ENCODE results near the gene HOXD4.

Gene HOXD4

DNA sequence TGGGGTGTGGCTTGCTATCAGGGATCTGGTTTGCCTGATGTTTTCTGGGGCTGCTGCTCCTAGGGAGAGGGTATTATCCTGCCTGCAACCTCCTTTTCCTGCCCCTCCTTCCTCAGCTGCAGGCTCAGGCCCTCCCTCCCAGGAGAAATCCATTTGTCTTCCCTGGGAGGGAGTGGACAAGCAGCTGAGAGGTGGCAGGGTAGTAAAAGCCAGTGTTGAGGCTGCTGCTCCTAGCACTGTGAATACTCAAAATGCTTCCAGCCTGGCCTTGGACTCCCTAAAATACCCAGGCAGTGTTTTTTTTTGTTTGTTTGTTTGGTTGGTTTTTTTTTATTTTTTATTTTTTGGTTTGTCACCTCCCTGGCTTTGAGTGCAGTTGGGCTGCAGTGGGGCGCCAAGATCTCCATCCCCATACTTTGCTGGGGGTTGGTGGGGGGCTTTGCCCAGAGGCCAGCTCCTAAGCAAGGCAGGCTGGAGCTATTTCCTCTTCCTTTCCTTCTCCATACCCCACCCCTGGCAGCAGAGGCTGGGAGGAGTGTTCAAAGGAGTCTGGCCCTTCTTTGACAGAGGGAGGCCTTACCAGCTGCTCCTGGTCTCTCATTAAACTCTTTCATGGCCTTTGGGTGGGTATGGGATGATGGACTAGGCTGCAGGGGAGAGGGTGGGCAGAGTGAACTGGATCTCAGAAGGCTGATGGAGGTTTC lies 19.4 kb downstream of the HOXD4 start:
- no peak for DNase-seq (ENCODE audit: low read depth)

DNA sequence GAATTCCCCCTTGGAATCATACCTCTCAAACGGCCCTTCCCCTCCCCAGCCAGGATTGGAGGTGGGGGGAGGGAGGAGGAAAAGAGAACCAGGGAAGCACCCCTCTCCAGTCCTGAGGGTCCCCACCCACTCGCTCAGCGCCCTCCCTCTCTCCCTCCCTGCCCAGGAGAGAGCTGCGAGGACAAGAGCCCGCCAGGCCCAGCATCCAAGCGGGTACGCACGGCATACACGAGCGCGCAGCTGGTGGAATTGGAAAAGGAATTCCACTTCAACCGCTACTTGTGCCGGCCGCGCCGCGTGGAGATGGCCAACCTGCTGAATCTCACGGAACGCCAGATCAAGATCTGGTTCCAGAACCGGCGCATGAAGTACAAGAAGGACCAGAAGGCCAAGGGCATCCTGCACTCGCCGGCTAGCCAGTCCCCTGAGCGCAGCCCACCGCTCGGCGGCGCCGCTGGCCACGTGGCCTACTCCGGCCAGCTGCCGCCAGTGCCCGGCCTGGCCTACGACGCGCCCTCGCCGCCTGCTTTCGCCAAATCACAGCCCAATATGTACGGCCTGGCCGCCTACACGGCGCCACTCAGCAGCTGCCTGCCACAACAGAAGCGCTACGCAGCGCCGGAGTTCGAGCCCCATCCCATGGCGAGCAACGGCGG lies 20.1 kb downstream of the HOXD4 start:
- DNase-seq (ENCODE audit: low read depth): no peak

DNA sequence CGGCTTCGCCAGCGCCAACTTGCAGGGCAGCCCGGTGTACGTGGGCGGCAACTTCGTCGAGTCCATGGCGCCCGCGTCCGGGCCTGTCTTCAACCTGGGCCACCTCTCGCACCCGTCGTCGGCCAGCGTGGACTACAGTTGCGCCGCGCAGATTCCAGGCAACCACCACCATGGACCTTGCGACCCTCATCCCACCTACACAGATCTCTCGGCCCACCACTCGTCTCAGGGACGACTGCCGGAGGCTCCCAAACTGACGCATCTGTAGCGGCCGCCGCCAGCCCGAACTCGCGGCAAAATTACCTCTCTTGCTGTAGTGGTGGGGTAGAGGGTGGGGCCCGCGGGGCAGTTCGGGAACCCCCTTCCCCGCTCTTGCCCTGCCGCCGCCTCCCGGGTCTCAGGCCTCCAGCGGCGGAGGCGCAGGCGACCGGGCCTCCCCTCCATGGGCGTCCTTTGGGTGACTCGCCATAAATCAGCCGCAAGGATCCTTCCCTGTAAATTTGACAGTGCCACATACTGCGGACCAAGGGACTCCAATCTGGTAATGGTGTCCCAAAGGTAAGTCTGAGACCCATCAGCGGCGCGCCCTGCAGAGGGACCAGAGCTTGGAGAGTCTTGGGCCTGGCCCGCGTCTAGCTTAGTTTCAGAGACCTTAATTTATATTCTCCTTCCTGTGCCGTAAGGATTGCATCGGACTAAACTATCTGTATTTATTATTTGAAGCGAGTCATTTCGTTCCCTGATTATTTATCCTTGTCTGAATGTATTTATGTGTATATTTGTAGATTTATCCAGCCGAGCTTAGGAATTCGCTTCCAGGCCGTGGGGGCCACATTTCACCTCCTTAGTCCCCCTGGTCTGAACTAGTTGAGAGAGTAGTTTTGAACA lies 20.9 kb downstream of the HOXD4 start:
- no peak for DNase-seq (ENCODE audit: low read depth)

DNA sequence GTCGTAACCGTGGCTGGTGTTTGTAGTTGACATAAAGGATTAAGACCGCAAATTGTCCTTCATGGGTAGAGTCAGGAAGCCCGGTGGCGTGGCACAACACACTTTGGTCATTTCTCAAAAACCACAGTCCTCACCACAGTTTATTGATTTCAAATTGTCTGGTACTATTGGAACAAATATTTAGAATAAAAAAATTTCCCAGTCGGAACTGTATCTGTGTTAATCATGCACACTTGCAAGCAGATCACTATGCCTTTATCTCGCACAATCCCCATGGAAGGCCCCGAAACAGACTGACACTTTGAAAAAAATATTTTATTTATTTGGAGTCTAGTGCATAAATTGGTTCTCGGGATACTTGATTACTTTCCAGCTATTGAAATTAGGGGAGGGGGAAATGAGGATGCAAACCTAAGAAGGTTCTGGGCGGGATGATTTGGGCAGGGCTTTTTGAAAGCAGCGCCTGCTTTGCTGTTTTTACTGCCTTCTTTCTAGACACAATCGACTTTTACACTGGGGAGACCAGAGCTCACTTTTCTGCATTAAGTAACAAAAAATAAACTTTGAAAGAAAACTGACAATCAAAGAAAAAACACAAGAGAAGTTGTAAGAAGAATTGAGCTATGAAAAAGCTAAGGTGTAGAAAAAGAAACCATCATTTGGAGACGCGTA lies 21.7 kb downstream of the HOXD4 start:
- DNase-seq (ENCODE audit: low read depth): no peak

DNA sequence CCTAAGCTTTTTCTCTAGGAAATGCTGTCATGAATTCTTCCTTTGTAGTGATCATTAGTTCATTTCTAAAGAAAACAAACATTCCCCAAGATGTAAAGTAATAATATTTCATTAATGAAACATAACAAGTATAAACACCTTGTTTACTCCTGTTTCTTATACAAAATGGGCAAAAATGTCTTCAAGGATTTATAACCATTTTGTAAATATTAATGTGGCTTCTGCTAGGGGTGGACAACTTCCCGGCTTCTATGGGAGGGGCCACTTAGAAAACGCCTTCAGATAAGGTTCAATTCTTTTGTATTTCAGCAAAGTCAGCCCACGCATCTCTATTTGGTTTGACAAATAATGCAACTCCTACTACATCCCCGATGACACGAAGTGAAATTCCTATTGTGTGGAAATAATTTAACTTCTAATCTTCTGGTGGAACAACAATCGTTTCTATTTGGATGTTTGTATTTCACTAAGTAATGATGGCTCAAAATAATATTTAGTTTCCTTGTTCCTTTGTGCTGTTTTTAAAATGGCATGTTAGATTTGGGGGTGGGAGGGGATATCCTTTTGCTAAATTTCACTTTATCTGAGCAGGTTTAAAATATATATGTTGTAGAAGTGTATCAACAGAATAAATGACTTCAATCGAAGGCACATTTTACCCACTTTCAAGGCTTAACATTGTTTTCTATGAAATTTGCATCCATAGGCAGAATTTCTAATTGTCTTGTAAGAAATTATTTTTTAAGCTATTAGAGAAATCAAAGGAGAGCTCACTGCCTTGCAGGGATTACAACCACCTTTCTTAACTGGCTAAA lies 22.4 kb downstream of the HOXD4 start:
- no peak for DNase-seq (ENCODE audit: low read depth)

DNA sequence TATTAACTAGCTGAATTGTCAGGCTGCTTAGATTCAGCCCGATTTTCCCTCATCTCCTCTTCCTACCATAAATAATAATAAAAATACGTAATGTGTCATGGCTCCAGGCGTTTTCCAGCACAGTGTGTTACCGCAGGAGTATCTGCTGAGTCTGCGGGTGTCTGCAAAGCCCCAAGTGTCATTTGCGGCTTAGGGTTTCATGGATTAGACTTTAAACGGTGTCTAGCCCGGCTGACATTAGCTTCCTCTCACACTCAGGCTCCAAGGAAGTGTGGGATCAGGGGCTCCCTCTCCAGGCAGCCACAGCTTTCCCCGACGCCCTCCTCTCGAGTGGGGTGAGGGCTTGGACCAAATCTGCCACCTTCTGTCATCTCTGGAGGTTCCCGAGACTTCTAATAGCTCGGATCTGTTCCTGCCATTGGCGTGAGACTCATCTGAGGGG lies 23.1 kb downstream of the HOXD4 start:
- DNase-seq (ENCODE audit: low read depth): no peak

DNA sequence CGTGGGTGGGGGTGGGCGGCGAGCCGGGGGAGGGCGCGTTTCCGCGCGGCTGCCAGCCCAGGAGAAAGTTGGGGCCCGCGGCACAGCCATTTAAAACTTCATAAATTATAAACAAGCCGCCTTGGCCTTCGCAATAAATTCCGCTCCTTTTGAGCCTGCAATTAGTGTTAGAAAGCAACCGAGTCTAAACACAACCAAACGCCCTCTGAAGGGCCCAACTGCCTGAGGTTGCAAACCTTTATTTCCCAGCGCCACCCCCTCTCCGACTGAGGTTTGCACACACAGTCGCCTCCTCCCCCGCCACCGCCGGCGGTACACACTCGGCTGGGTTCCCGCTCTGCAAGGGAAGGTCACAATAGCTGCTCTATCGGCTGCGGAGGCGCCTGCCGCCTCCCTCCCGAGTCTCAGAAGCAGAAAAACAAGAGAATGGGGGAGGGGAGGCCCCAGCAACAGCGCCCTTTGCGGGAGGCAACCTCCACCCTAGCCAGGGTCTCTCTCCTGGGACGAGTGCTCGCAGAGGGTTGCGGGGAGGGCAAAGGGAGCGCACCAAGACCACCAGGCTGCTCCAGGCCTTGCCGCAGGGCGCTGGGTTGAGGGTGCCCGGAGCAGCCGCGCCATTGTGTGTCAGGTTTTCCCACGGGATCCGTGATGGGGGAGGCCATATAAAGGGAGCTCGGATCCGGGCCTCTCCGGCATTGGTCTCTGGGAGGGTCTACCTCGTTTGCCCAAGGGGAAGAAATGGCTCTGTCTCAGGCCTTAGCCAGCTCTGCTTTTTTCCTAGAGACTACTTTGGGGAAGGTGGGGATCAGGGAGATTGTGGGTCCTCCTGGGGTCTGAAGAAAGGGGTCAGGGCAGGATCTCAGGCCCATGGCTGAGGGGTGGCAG lies 23.7 kb downstream of the HOXD4 start:
- no peak for DNase-seq (ENCODE audit: low read depth)

DNA sequence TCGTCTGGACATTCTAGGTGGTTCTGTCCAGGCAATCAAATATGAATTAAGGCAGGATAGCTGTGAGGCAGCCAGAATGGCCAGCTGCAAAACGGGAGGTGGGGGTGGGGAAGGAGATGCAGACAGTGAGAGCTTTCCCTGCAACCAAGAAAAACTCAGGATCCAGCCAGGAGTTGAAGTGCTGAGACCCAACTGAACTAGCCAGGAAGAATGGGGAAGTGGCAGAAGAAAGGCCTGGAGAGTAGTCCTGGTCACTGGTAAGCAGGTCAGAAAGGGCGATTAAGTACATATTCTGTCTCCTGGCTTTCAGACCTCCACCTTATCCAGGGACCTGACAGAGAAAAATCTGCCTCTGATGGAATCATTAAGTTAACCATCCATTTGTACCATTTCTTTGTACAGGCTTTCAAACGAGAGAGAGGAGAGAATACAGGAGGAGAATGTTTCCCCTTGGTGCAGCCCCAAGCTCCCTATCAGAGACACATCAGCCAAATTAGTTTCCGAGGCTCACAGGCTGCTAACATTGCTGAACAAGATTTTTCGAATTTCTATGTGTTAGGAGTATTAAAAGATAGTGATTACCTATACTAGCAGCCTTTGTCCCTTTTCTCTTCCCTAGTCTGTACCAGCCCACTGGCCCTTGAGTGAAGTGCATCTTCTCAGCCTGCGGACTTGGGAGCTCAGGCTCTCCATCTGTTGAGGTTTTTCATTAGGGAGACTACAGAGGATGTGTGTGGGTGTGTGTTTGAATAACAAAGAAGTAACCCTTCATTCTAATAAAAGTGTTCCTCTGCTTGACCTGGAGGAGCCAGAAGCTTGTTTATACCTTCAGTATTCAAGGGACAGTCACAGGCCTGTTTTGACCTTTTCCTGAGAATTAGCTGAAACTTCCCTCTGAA lies 24.6 kb downstream of the HOXD4 start:
- DNase-seq (ENCODE audit: low read depth): no peak

DNA sequence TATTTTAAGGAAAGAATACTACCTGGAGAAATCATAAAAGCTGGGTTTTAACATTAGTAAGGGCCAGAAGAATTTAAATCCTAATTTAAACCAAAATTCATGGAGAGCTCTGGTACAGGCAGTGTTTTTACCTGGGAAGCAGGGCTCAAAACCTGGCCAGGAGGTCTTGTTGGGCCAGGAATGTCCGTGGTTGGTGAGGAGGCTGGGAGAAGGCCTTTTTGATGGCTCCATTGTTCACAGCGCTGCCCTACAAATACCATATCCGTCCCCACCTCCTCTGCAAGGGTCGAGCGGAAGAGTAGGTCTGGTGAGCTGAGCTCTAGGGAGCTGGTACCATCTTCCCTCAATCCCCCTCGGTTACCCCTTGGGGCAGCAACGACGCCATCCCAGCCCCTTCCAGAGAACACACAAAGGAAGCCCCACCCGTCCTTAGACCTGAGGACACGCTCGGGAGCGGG lies 26.3 kb downstream of the HOXD4 start:
- no peak for DNase-seq (ENCODE audit: low read depth)

DNA sequence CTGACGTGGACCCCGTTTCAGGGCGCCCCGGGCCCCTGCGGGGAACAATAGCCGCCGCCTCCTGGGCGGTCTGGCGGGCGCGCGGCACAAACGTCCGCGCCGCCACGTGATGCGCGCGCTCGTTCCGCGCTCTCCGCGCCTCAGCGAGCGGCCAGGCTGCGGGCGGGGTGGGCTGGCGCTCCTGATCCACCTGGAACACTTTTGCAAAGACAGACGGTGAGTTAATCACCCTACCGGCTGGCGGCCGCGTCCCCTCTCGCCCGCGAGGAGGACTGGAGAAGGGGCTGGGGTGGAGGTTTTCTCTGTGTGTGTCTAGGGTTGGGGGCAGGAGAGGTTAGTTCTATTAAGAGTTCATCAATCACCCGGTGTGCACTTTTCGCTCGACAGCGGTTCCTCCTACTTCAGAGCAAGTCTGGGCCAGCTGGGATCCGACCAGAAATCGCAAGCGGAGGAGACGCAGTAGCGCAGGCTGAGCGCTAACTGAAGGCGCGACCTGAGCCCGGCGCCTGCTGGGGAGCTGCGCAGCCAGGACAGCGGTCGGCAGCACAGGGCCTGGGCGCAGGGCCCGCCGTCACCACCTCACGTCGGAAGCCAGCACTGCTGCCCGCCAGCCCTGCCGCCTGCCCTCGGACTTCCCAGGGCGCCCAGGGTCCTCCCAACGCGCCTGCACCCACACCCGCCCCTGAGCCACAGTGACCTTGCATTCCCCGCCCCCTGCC lies 26.8 kb downstream of the HOXD4 start:
- no peak for DNase-seq (ENCODE audit: low read depth)

DNA sequence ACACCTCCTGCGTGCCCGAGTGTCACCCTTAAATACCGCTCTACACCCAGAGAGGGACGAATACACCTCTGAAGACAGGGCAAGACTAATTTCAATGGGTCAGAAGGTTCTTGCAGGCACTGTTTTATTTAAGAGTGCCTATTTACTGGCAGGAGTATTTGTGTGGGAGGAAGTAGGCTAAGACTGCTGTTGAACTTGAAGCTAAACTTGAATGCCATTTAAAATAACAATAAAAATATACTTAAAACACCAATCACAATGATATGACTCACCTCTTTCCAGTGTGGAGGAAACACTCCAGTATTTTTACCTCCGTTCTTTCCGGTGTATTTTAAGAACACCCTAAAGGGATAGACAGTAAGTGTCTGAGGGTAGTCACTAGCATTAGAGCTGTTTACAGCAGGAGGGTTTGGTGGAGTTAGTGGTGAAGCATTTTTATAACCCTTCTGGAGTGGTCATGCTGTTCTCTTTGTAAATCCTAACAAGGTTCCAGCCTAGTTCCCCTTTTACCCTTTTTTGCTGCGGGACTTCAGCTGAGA lies 27.5 kb downstream of the HOXD4 start:
- no peak for DNase-seq (ENCODE audit: low read depth)

DNA sequence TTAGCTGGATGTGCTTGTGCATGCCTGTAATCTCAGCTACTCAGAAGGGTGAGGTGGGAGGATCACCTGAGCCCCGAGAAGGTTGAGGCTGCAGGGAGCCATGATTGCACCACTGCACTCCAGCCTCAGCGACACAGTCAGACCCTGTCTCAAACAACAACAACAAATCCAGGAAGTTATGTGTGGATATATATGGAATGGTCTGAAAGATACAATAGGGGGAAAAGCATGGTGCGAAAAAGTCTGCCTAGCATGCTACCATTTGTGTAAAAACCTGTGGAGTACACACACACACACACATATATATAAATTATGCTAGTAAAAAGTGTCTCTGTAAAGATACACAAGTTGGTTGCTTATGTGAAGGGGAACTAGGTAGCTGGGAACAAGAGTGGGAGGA lies 30.2 kb downstream of the HOXD4 start:
- no peak for DNase-seq (ENCODE audit: low read depth)

DNA sequence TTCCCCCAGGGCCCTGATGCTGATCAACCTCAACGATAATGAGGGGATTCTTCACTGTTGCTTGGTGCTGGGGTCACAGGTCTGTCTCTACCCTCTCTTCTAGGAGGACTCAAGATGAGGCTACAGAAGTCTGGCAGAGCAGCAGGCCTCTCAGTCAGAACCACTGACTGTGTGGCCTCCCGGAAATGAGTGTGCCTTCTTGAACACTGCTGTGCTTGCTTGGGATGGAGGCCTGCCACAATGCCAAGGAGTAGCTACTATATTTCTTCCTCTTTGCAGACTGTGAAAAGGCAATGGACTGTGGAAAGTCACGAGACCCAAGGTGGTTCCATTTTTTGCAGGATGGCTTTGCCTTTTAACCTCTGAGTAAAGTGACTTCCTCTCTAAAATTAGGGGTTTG lies 31.3 kb downstream of the HOXD4 start:
- DNase-seq (ENCODE audit: low read depth): no peak

DNA sequence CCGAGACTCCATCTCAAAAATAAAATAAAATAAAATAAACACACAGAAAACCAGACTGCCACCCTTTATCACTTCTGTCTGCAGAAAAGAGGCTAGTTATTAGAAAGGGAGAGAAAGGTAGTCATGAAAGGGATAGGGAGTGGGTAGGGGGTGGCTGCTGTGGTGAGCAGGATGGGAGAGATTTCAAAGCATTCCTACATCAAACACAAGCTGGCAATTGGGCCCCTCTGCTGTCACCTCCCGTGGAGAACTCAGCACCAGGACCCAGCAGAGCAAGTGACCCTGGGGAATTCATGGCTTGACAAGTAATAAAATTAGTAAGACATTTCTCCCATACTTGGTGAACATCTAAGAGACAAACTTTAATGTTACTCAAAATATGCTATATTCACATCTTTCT lies 33.4 kb downstream of the HOXD4 start:
- DNase-seq (ENCODE audit: low read depth): no peak

DNA sequence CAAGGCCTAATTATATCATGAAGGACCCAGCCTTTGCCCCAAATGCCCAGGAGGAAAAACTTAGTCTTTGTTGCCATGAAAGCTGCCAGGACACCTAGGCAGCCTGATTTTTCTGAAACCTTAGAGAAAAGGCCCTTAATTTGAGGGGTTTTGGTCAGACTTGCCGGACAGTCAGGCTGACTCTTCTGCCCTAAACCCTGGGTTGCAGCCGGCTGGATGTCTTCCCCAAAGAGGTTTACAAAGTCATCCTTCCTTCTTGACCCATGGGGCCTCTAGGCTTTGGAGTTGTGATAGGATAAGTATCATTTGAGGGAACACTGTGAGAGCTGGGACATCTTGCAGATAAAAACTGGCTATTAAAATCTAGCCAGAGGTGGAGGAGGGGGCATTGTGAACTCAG lies 34.7 kb downstream of the HOXD4 start:
- DNase-seq (ENCODE audit: low read depth): no peak

DNA sequence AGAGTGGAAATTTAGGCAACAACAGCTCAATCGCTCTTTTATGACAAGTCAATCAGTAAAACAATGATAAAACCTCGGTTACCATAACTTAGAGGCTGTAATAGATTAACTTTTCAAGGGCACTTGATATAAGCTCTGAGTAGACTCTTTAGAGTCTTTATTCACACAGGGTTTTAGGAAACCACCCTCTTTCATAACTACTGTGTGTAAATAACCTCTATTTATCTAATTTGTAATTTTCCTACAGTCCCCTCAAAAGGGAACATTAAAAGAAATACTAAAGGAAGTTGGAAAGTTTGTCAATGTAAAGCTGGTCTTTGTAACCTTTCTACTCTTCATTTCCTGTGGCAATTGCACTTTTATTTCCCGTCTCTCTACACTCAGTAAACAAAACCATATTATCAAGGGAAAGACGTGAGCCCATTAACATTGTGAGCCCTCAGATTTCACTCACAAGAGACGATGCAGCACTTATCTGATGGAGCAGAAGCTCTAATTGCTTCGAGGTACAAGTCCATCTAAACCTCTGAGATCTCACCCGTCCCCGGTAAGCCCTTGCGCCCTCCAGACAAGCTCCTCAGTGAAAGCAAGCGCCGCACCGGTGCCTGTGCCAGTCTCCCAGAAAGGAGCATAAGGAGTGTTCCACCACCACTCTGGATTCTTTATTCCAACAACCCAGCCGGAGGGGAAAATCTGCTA lies 36.0 kb downstream of the HOXD4 start:
- DNase-seq (ENCODE audit: low read depth): no peak

DNA sequence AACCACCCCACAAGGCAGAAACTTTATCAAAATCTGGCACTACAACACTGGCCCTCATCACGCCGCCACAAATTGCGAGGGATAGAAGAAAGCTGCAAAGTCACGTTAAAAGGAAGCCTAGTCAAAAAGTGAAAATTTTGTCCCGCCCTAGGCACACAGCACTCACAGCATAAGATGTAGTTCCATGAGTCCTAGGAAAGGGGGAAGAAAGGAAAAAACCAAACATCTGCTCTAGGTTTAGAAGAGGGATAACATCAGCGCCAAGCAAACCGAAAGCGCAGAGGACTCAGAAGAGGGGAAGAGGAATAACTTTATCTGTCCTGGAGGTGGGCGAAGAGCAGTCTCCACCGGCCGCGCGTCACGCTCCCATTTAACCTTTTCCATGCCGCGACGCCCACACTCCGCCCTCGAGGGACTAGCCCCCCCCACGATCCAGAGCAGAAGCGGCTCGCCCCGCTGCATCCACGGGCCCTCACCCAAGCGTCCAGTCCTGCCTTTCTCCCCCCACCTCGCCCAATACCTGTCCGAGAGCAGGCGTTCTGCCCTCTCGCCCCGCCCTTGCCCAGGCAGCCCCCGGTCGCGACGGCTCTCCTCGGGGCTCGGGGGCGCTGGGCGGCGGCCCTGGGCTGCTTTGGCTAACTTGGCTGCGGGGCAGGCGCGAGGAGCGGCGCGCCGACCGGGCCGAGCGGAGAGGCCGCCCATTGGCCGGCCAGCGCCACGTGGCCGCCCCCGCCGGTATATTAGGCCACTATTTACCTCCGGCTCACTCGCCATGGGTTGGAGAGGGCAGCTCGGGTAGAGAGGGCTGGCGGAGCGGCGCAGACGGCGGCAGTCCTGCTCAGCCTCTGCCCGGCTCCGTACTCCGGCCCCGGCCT lies 36.8 kb downstream of the HOXD4 start, which contains the start of gene HOXD1:
Gene HOXD1, plus strand, starts transcription at position 770 of the 875 bp plus-strand sequence. CDS start 134 bp downstream, outside the sequence.
- DNase-seq (ENCODE audit: low read depth): no peak

Data from T follicular helper cell (primary cell).